GM12873 (cell line): ENCODE data around the gene SAMM50.
A peak's percentile ranks its signal among the peaks of the same experiment; 100 is the strongest.

ENCODE experiments used
- TF ChIP-seq, protein P1 (sequence below): IDR thresholded peaks from 2 replicates; pipeline ENCODE4 v1.5.1; 2012; ENCODE audit warnings: low read depth, mild to moderate bottlenecking, moderate library complexity, low read length, control low read depth; ENCODE audit not compliant: insufficient read depth; ENCODE audit errors: missing control alignments

The SAMM50 gene

GRCh38 chr22:43928468-43928867 lies 26.8 kb upstream of the SAMM50 start:
- TF ChIP-seq, protein P1, sequence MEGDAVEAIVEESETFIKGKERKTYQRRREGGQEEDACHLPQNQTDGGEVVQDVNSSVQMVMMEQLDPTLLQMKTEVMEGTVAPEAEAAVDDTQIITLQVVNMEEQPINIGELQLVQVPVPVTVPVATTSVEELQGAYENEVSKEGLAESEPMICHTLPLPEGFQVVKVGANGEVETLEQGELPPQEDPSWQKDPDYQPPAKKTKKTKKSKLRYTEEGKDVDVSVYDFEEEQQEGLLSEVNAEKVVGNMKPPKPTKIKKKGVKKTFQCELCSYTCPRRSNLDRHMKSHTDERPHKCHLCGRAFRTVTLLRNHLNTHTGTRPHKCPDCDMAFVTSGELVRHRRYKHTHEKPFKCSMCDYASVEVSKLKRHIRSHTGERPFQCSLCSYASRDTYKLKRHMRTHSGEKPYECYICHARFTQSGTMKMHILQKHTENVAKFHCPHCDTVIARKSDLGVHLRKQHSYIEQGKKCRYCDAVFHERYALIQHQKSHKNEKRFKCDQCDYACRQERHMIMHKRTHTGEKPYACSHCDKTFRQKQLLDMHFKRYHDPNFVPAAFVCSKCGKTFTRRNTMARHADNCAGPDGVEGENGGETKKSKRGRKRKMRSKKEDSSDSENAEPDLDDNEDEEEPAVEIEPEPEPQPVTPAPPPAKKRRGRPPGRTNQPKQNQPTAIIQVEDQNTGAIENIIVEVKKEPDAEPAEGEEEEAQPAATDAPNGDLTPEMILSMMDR, result no peak

- TF ChIP-seq, protein P1, result no peak
These were observed 26.3 kb upstream of the SAMM50 start for GRCh38 chr22:43928908-43929307.

GRCh38 chr22:43931771-43932170 lies 23.5 kb upstream of the SAMM50 start:
- TF ChIP-seq, protein P1, result no peak

DNA sequence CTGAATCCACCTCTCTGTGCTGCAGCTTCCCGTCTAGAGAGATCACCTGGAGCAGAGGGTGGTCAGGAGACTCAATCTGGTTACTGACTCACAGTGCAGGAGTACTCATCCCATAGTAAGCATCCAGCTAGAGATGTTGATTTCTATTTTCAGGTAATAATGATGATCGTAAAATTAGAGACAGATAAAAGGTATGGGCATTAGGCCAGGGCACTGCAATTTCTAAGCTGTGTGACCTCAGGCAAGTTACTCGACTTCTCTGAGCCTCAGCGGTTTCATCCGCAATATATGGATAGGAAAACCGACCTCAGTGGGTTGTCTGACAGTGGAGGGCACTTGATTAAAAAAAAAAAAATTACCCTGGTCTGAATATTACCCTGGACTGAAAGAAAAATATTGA lies 13.8 kb upstream of the SAMM50 start:
- TF ChIP-seq, protein P1, result no peak

DNA sequence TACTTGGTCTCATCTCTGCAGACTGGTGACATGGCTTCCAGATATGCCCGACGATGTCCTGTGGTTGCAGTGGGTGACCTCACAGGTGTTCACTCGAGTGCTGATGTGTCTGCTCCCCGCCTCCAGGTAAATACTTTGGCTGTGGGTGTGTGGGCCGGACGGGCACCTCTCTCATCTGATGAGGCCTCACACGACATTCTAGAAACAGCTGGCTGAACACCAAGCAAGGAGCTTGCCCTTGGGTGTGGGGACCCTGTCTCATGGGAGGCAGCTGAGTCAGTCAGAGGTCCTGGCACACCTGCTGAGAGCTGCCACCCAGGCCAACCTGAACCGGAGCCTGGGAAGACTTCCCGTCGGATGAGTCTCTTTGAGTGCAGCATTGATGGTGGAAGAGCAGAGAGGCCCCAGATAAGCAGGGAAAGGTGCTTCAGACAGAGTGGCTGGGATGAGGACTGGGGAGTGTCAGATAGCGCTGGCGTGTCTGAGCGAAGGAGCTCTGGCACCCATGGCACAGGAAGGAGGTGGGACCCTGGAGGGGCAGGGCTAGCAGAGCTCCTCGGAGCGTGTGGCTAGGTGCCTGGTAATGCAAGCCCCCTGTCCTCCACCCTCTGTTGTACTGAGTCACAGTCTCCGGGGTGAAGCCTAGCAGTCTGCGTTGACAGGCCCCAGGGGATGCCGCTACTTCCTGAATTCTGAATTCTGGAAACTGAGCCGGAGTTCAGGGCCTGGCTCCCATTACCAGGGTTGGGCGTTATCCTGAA lies 10.4 kb upstream of the SAMM50 start:
- TF ChIP-seq, protein P1, result no peak

- TF ChIP-seq, protein P1, result peak; percentile 94
These were observed 9.4 kb upstream of the SAMM50 start for GRCh38 chr22:43945632-43946383.

GRCh38 chr22:43946384-43946667 lies 8.9 kb upstream of the SAMM50 start:
- TF ChIP-seq, protein P1, result no peak
